ENCODE measurements around the gene RIBC2.

- TF ChIP-seq, protein P1, sequence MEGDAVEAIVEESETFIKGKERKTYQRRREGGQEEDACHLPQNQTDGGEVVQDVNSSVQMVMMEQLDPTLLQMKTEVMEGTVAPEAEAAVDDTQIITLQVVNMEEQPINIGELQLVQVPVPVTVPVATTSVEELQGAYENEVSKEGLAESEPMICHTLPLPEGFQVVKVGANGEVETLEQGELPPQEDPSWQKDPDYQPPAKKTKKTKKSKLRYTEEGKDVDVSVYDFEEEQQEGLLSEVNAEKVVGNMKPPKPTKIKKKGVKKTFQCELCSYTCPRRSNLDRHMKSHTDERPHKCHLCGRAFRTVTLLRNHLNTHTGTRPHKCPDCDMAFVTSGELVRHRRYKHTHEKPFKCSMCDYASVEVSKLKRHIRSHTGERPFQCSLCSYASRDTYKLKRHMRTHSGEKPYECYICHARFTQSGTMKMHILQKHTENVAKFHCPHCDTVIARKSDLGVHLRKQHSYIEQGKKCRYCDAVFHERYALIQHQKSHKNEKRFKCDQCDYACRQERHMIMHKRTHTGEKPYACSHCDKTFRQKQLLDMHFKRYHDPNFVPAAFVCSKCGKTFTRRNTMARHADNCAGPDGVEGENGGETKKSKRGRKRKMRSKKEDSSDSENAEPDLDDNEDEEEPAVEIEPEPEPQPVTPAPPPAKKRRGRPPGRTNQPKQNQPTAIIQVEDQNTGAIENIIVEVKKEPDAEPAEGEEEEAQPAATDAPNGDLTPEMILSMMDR (IDR thresholded peaks at IDR 0.05) = no peak
- no peak for TF ChIP-seq POLR2A (IDR thresholded peaks at IDR 0.05)
These were observed 62.5 kb downstream of the RIBC2 start for GRCh38 chr22:45475851-45476514.
